Hematopoietic multipotent progenitor cell treated with erythropoietin and hydrocortisone succinate and interleukin-3 and kit ligand, for 15 days (in vitro differentiated cells): Measurements from ENCODE around the gene PACRG.

Source experiments
- DNase-seq: peaks from one replicate; pipeline ENCODE4 v3.0.0-alpha.2; 2015; ENCODE audit warnings: low spot score

PACRG gene

GRCh38 chr6:163085861-163086623 lies 358.3 kb downstream of the PACRG start:
- DNase-seq = no peak

- DNase-seq = no peak
Measured at GRCh38 chr6:163086624-163086920, 358.8 kb downstream of the PACRG start.

GRCh38 chr6:163087981-163088380 lies 360.2 kb downstream of the PACRG start:
- DNase-seq = no peak

- DNase-seq = no peak
Measured at GRCh38 chr6:163092876-163093275, 365.1 kb downstream of the PACRG start.

GRCh38 chr6:163094881-163095280 lies 367.1 kb downstream of the PACRG start:
- DNase-seq = no peak

- no peak for DNase-seq
Measured at GRCh38 chr6:163095401-163095800, 367.6 kb downstream of the PACRG start.

GRCh38 chr6:163098827-163099479 lies 371.2 kb downstream of the PACRG start:
- DNase-seq = no peak

GRCh38 chr6:163099621-163100171 lies 371.9 kb downstream of the PACRG start:
- DNase-seq = no peak

GRCh38 chr6:163100259-163100658 lies 372.5 kb downstream of the PACRG start:
- DNase-seq = no peak

- DNase-seq = no peak
Measured at GRCh38 chr6:163113358-163113962, 385.7 kb downstream of the PACRG start.

GRCh38 chr6:163118941-163119340 lies 391.2 kb downstream of the PACRG start:
- no peak for DNase-seq

- no peak for DNase-seq
Measured at GRCh38 chr6:163120223-163120622, 392.4 kb downstream of the PACRG start.

- DNase-seq = no peak
Measured at GRCh38 chr6:163121270-163121669, 393.5 kb downstream of the PACRG start.

GRCh38 chr6:163122365-163122764 lies 394.6 kb downstream of the PACRG start:
- no peak for DNase-seq

- no peak for DNase-seq
Measured at GRCh38 chr6:163123098-163123497, 395.3 kb downstream of the PACRG start.

GRCh38 chr6:163126741-163127140 lies 399.0 kb downstream of the PACRG start:
- DNase-seq = no peak

GRCh38 chr6:163127587-163127986 lies 399.8 kb downstream of the PACRG start:
- no peak for DNase-seq

- DNase-seq = no peak
Measured at GRCh38 chr6:163128324-163128723, 400.6 kb downstream of the PACRG start.

GRCh38 chr6:163132050-163132750 lies 404.4 kb downstream of the PACRG start:
- no peak for DNase-seq

GRCh38 chr6:163133017-163133416 lies 405.2 kb downstream of the PACRG start:
- DNase-seq = no peak

- no peak for DNase-seq
Measured at GRCh38 chr6:163133691-163134090, 405.9 kb downstream of the PACRG start.

GRCh38 chr6:163136681-163137397 lies 409.1 kb downstream of the PACRG start:
- DNase-seq = no peak
